ENCODE measurements around the gene ADCY9. TPM values are rescaled to one million over a fixed set of nuclear protein-coding genes. Genes with fewer than 3 reads are reported as not detected.
"Not testable (repeated sequence)": the region's sequence is repeated elsewhere in the genome, so short reads cannot be mapped to it uniquely, and the experiment has no call there.

The ADCY9 gene
- total and polyA plus RNA-seq, 4 donors: 12.7 to 37.6 (median 17.6) TPM

GRCh38 chr16:3952737-3953131 lies 163.5 kb downstream of the ADCY9 start:
- Histone ChIP-seq H3K36me3 (ENCODE audit: control insufficient read depth in 4 of 4, insufficient read depth in 4 of 4, low read length in 4 of 4) (no peaks in the 10 kb centered on the region), H3K4me1 (ENCODE audit: control insufficient read depth in 5 of 5, insufficient read depth in 5 of 5, low read length in 5 of 5) (peaks cover 2 to 41% (median 10%) of the 10 kb centered on the region in 5 donors), H3K27me3 (ENCODE audit: control insufficient read depth in 3 of 3, insufficient read depth in 3 of 3, low read length in 2 of 3) (no peaks in the 10 kb centered on the region), H3K4me3 (no peak overlapping the region), H3K27ac (ENCODE audit: low read depth in 1 of 2, low read length in 1 of 2) (no peak overlapping the region), H3K9ac (ENCODE audit: insufficient read depth in 1 of 2, low read length in 2 of 2) (no peak overlapping the region), H3K9me3 (ENCODE audit: control insufficient read depth in 4 of 4, insufficient read depth in 3 of 4, low read length in 3 of 4) (no peaks in the 10 kb centered on the region)
- ATAC-seq (ENCODE audit: insufficient read depth, low FRiP score): no peak
- 62 to 71% methylated on average over 9 of the region's 9 CpGs for WGBS, 2 donors
- DNase-seq: no peak
- no peak for TF ChIP-seq CTCF (IDR thresholded peaks at IDR 0.05; ENCODE audit: control extremely low read depth, extremely low read depth)

GRCh38 chr16:3951861-3952736 lies 164.1 kb downstream of the ADCY9 start:
- Histone ChIP-seq H3K27ac (ENCODE audit: low read depth in 1 of 2, low read length in 1 of 2) (no peak overlapping the region), H3K4me1 (ENCODE audit: control insufficient read depth in 5 of 5, insufficient read depth in 5 of 5, low read length in 5 of 5) (peaks cover 2 to 41% (median 10%) of the 10 kb centered on the region in 5 donors), H3K9me3 (ENCODE audit: control insufficient read depth in 4 of 4, insufficient read depth in 3 of 4, low read length in 3 of 4) (no peaks in the 10 kb centered on the region), H3K27me3 (ENCODE audit: control insufficient read depth in 3 of 3, insufficient read depth in 3 of 3, low read length in 2 of 3) (no peaks in the 10 kb centered on the region), H3K9ac (ENCODE audit: insufficient read depth in 1 of 2, low read length in 2 of 2) (peak overlapping the region; percentile 13 to 61), H3K36me3 (ENCODE audit: control insufficient read depth in 4 of 4, insufficient read depth in 4 of 4, low read length in 4 of 4) (no peaks in the 10 kb centered on the region), H3K4me3 (no peak overlapping the region)
- ATAC-seq (ENCODE audit: insufficient read depth, low FRiP score) (no peak), DNase-seq (peak in 2 of 3 donors; percentile 50 to 83)
- no peak for TF ChIP-seq CTCF (IDR thresholded peaks at IDR 0.05; ENCODE audit: control extremely low read depth, extremely low read depth)
- 79 to 86% methylated on average over 12 of the region's 12 CpGs for WGBS, 2 donors

GRCh38 chr16:3951380-3951779 lies 164.9 kb downstream of the ADCY9 start:
- peaks cover 2 to 41% (median 10%) of the 10 kb centered on the region in 5 donors for H3K4me1 ChIP-seq (ENCODE audit: control insufficient read depth in 5 of 5, insufficient read depth in 5 of 5, low read length in 5 of 5)
- not testable (repeated sequence) for H3K27ac ChIP-seq (ENCODE audit: low read depth in 1 of 2, low read length in 1 of 2); H3K36me3 ChIP-seq (ENCODE audit: control insufficient read depth in 4 of 4, insufficient read depth in 4 of 4, low read length in 4 of 4); H3K4me3 ChIP-seq; ATAC-seq (ENCODE audit: insufficient read depth, low FRiP score); DNase-seq; H3K9me3 ChIP-seq (ENCODE audit: control insufficient read depth in 4 of 4, insufficient read depth in 3 of 4, low read length in 3 of 4); H3K27me3 ChIP-seq (ENCODE audit: control insufficient read depth in 3 of 3, insufficient read depth in 3 of 3, low read length in 2 of 3); H3K9ac ChIP-seq (ENCODE audit: insufficient read depth in 1 of 2, low read length in 2 of 2)
- WGBS, 2 donors: 57 to 82% methylated on average over 5 of the region's 5 CpGs

GRCh38 chr16:3950343-3951193 lies 165.7 kb downstream of the ADCY9 start:
- Histone ChIP-seq H3K4me1 (ENCODE audit: control insufficient read depth in 5 of 5, insufficient read depth in 5 of 5, low read length in 5 of 5) (peaks cover 2 to 45% (median 10%) of the 10 kb centered on the region in 5 donors), H3K9ac (ENCODE audit: insufficient read depth in 1 of 2, low read length in 2 of 2) (peak overlapping the region in 1 of 2 donors; percentile 63), H3K27ac (ENCODE audit: low read depth in 1 of 2, low read length in 1 of 2) (peak overlapping the region; percentile 83 to 97), H3K36me3 (ENCODE audit: control insufficient read depth in 4 of 4, insufficient read depth in 4 of 4, low read length in 4 of 4) (no peaks in the 10 kb centered on the region), H3K9me3 (ENCODE audit: control insufficient read depth in 4 of 4, insufficient read depth in 3 of 4, low read length in 3 of 4) (no peaks in the 10 kb centered on the region), H3K27me3 (ENCODE audit: control insufficient read depth in 3 of 3, insufficient read depth in 3 of 3, low read length in 2 of 3) (no peaks in the 10 kb centered on the region), H3K4me3 (peak overlapping the region; percentile 18)
- DNase-seq: peak; percentile 94 to 99 (median 98)
- WGBS, 2 donors: 41 to 69% methylated on average over 32 of the region's 32 CpGs
- no peak for TF ChIP-seq CTCF (IDR thresholded peaks at IDR 0.05; ENCODE audit: control extremely low read depth, extremely low read depth)
- ATAC-seq (ENCODE audit: insufficient read depth, low FRiP score): peak; percentile 83
